AG04450 (cell line): ENCODE data around the gene ABHD15. TPM values are rescaled to one million over a fixed set of nuclear protein-coding genes. Genes with fewer than 3 reads are reported as not detected.

Experiments
- CTCF ChIA-PET: fragments of 300-600, 350-600 bp; formaldehyde crosslinking; extraction: SDS; loops from one replicate; lab custom pipeline; 2022; ENCODE audit warnings: antibody characterized with exemption, inconsistent platforms; lab: Charles Lee
- POLR2A ChIA-PET: fragments of 350-600 bp; formaldehyde crosslinking; extraction: SDS; loops from one replicate; lab custom pipeline; 2021; ENCODE audit warnings: antibody characterized with exemption, inconsistent platforms; lab: Yijun Ruan, JAX
- DNase-seq: peaks from one replicate; pipeline ENCODE4 v3.0.0-alpha.2; 2011; ENCODE audit warnings: low read depth, low spot score
- H3K27ac ChIP-seq: one replicate; pipeline ENCODE4 v1.5.1; 2012; ENCODE audit warnings: low read depth, low read length, control low read depth
- H3K27me3 ChIP-seq: one replicate; pipeline ENCODE4 v1.6.0; 2012; ENCODE audit warnings: low read length; ENCODE audit not compliant: control insufficient read depth, insufficient read depth
- H3K4me3 ChIP-seq: 2 replicates; pipeline ENCODE4 v1.5.1; 2011; ENCODE audit warnings: mild to moderate bottlenecking, low read depth, low read length, control low read depth
- H3K9me3 ChIP-seq: 2 replicates; pipeline ENCODE4 v1.5.1; 2012; ENCODE audit warnings: low read length; ENCODE audit not compliant: control insufficient read depth, insufficient read depth
- CTCF ChIP-seq: IDR thresholded peaks from 2 replicates; pipeline ENCODE4 v1.5.1; 2011; ENCODE audit warnings: low read depth, low read length, control low read depth, inconsistent platforms
- polyA plus RNA-seq: library from polyadenylated mRNA; depleted of rRNA; stranded (reverse); fragments of >200 nt; gene quantifications from 2 replicates; pipeline ENCODE4 v1.2.3, GENCODE V29; 2011

ABHD15 gene
- polyA plus RNA-seq, 1 experiment = 5.4 TPM

GRCh38 chr17:29603109-29603674 lies 36.4 kb upstream of the ABHD15 start:
- H3K27ac ChIP-seq = no peak overlapping the region
- DNase-seq = no peak
- no peak for TF ChIP-seq CTCF
- H3K27me3 ChIP-seq = no peaks in the 10 kb centered on the region
- ChIA-PET POLR2A (no interaction called here), CTCF (no interaction called here)
- H3K9me3 ChIP-seq = no peaks in the 10 kb centered on the region
- H3K4me3 ChIP-seq = no peak overlapping the region

GRCh38 chr17:29597361-29598172 lies 30.7 kb upstream of the ABHD15 start:
- no peak for DNase-seq
- no peak overlapping the region for H3K4me3 ChIP-seq
- no peaks in the 10 kb centered on the region for H3K27me3 ChIP-seq
- POLR2A ChIA-PET = interaction anchor here (0.5 to 1.1 kb wide), 2 partner anchors 9 to 17 kb away, joined by 4 to 10 read pairs; no protein-coding TSS in a partner anchor
- H3K9me3 ChIP-seq = no peaks in the 10 kb centered on the region; the same call in 1 of the 2 replicates
- CTCF ChIA-PET = interaction anchor here (0.5 to 1.1 kb wide), 2 partner anchors 182 to 227 kb away, joined by 3 read pairs; no protein-coding TSS in a partner anchor
- no peak overlapping the region for H3K27ac ChIP-seq
- no peak for TF ChIP-seq CTCF

GRCh38 chr17:29596811-29597210 lies 30.0 kb upstream of the ABHD15 start:
- ChIA-PET CTCF (interaction anchor here (1.1 kb wide), 1 partner anchor 227 kb away, joined by 3 read pairs; no protein-coding TSS in a partner anchor), POLR2A (interaction anchor here (1.1 kb wide), 1 partner anchor 18 kb away, joined by 4 read pairs; no protein-coding TSS in a partner anchor)
- Histone ChIP-seq H3K9me3 (no peaks in the 10 kb centered on the region; the same call in 1 of the 2 replicates), H3K27me3 (no peaks in the 10 kb centered on the region), H3K4me3 (no peak overlapping the region), H3K27ac (no peak overlapping the region)
- TF ChIP-seq CTCF = no peak
- no peak for DNase-seq

GRCh38 chr17:29595943-29596774 lies 29.3 kb upstream of the ABHD15 start:
- Histone ChIP-seq H3K27ac (no peak overlapping the region), H3K9me3 (no peaks in the 10 kb centered on the region; the same call in 1 of the 2 replicates), H3K27me3 (no peaks in the 10 kb centered on the region), H3K4me3 (no peak overlapping the region)
- TF ChIP-seq CTCF = no peak
- CTCF ChIA-PET = interaction anchor here (1.1 kb wide), 1 partner anchor 226 kb away, joined by 3 read pairs; no protein-coding TSS in a partner anchor
- no peak for DNase-seq
- POLR2A ChIA-PET = no interaction called here
